Aorta (tissue), 5 donors: ENCODE measurements around the gene PRDM1. TPM values are rescaled to one million over a fixed set of nuclear protein-coding genes. Genes with fewer than 3 reads are reported as not detected.

Source experiments
- ATAC-seq: fragments of 200-7000 bp; cut with Tn5 transposase; one replicate; pipeline ENCODE4 v1.9.1; 2022; ENCODE audit warnings: moderate library complexity; ENCODE audit not compliant: low FRiP score
- DNase-seq, 2 donors: peaks; one replicate each; pipeline ENCODE4 v3.0.0-alpha.2; 2020
- H3K27ac ChIP-seq, 2 donors: one replicate each; pipeline ENCODE4 v1.5.1; 2013; ENCODE audit warnings: low read length in 2 of 2, mild to moderate bottlenecking in 2 of 2, moderate library complexity in 2 of 2, control low read depth in 1 of 2, inconsistent platforms in 1 of 2, low read depth in 1 of 2
- H3K27me3 ChIP-seq, 2 donors: one replicate each; pipeline ENCODE4 v1.6.1; 2013; ENCODE audit warnings: control low read depth in 1 of 2, low read length in 1 of 2, mild to moderate bottlenecking in 1 of 2, moderate library complexity in 1 of 2; ENCODE audit not compliant: insufficient read depth in 2 of 2, control insufficient read depth in 1 of 2
- H3K36me3 ChIP-seq, 2 donors: one replicate each; pipeline ENCODE4 v1.6.1; 2013; ENCODE audit warnings: control low read depth in 1 of 2, low read length in 1 of 2, mild to moderate bottlenecking in 1 of 2; ENCODE audit not compliant: insufficient read depth in 2 of 2, control insufficient read depth in 1 of 2
- H3K4me1 ChIP-seq, 2 donors: one replicate each; pipeline ENCODE4 v1.6.1; 2013; ENCODE audit warnings: low read length in 2 of 2, control low read depth in 1 of 2, mild to moderate bottlenecking in 1 of 2, moderate library complexity in 1 of 2; ENCODE audit not compliant: insufficient read depth in 2 of 2, control insufficient read depth in 1 of 2
- H3K4me3 ChIP-seq, 2 donors: one replicate each; pipeline ENCODE4 v1.5.1; 2013; ENCODE audit warnings: low read length in 2 of 2, control low read depth in 1 of 2, mild to moderate bottlenecking in 1 of 2
- H3K9me3 ChIP-seq: one replicate; pipeline ENCODE4 v1.6.1; 2013; ENCODE audit warnings: mild to moderate bottlenecking, low read length; ENCODE audit not compliant: control insufficient read depth
- WGBS, 2 donors: extraction: QIAGEN DNeasy Blood & Tissue Kit; methylation state at CpG; one replicate each; pipeline ENCODE4 v1.1.7; 2013; 5-methylcytosine and 5-hydroxymethylcytosine counted together
- intact Hi-C, 2 donors: fragments of 100-400 bp; cut with DNase I; formaldehyde crosslinking; loops; one replicate each; pipeline versions ENCODE4 v1.14.2 to v1.15.0; 2022
- polyA plus RNA-seq, 2 donors: library from polyadenylated mRNA; stranded (reverse); fragments of 200-250 nt; gene quantifications; one replicate each; pipeline ENCODE4 v1.2.3, GENCODE V29; 2013
- total RNA-seq, 2 donors: library from RNA; stranded (reverse); fragmentation: NEBNext Ultra II Directional; extraction: Animal tissue kit (Norgen Biotek cat#: 25700); gene quantifications; one replicate each; pipeline ENCODE4 v1.2.1, GENCODE V29; 2021
- donor health status: healthy with polysubstance abuse.
- donor health status: Bipolar disorder and iron deficiency.
- donor health status: DM: no; HTN: no; CAD: no.
- donor health status: DM: no; HTN: no; CAD: no.
- donor health status: DM: yes; HTN: yes; CAD: no.

PRDM1 gene
- total and polyA plus RNA-seq, 4 donors, result 0.23 to 10.5 (median 3.5) TPM

- no peak overlapping the region for H3K27ac ChIP-seq
- H3K9me3 ChIP-seq, result no peaks in the 10 kb centered on the region
- WGBS, 2 donors, result 91 to 94% methylated on average over 6 of the region's 6 CpGs
- ATAC-seq (no peak), DNase-seq (no peak)
- H3K4me3 ChIP-seq, result no peak overlapping the region
- no peaks in the 10 kb centered on the region for H3K4me1 ChIP-seq
- intact Hi-C loops, result no loop called here
- no peaks in the 10 kb centered on the region for H3K36me3 ChIP-seq
- H3K27me3 ChIP-seq, result no peaks in the 10 kb centered on the region
Observed at GRCh38 chr6:106133040-106133439, 46.9 kb downstream of the PRDM1 start.

GRCh38 chr6:106134087-106134770 is 48.1 kb downstream of the PRDM1 start:
- Histone ChIP-seq H3K27me3 (no peaks in the 10 kb centered on the region), H3K4me3 (no peak overlapping the region), H3K9me3 (no peaks in the 10 kb centered on the region), H3K4me1 (no peaks in the 10 kb centered on the region), H3K36me3 (no peaks in the 10 kb centered on the region), H3K27ac (no peak overlapping the region)
- DNase-seq, result no peak
- ATAC-seq, result no peak
- intact Hi-C loops, result no loop called here
- 83 to 87% methylated on average over 17 of the region's 17 CpGs for WGBS, 2 donors

- DNase-seq (no peak), ATAC-seq (no peak)
- Histone ChIP-seq H3K4me3 (no peak overlapping the region), H3K27me3 (peaks cover 0 to 2% of the 10 kb centered on the region in 2 donors), H3K36me3 (no peaks in the 10 kb centered on the region), H3K9me3 (no peaks in the 10 kb centered on the region), H3K4me1 (no peaks in the 10 kb centered on the region), H3K27ac (no peak overlapping the region)
- WGBS, 2 donors, result 51% methylated on average over 18 of the region's 18 CpGs
- intact Hi-C loops, result no loop called here
Observed at GRCh38 chr6:106134906-106135634, 48.9 kb downstream of the PRDM1 start.

GRCh38 chr6:106135911-106136571 is 49.9 kb downstream of the PRDM1 start:
- H3K9me3 ChIP-seq, result no peaks in the 10 kb centered on the region
- whole genome bisulfite sequencing, 2 donors, result 89 to 92% methylated on average over 15 to 16 of the region's 16 CpGs
- ATAC-seq (no peak), DNase-seq (no peak)
- no peak overlapping the region for H3K27ac ChIP-seq
- H3K4me3 ChIP-seq, result no peak overlapping the region
- intact Hi-C loops, result no loop called here
- no peaks in the 10 kb centered on the region for H3K36me3 ChIP-seq
- no peaks in the 10 kb centered on the region for H3K4me1 ChIP-seq
- peaks cover 0 to 2% of the 10 kb centered on the region in 2 donors for H3K27me3 ChIP-seq

- no peaks in the 10 kb centered on the region for H3K36me3 ChIP-seq
- intact Hi-C loops, result no loop called here
- H3K9me3 ChIP-seq, result no peaks in the 10 kb centered on the region
- H3K27ac ChIP-seq, result no peak overlapping the region
- WGBS, 2 donors, result 94 to 95% methylated on average over 5 of the region's 5 CpGs
- no peak overlapping the region for H3K4me3 ChIP-seq
- ATAC-seq, result no peak
- DNase-seq, result no peak
- H3K4me1 ChIP-seq, result no peaks in the 10 kb centered on the region
- H3K27me3 ChIP-seq, result peaks cover 0 to 2% of the 10 kb centered on the region in 2 donors
Observed at GRCh38 chr6:106136845-106137244, 50.7 kb downstream of the PRDM1 start.

GRCh38 chr6:106138151-106138550 is 52.0 kb downstream of the PRDM1 start:
- 64 to 70% methylated on average over 6 of the region's 6 CpGs for WGBS, 2 donors
- Histone ChIP-seq H3K36me3 (no peaks in the 10 kb centered on the region), H3K27ac (no peak overlapping the region), H3K9me3 (no peaks in the 10 kb centered on the region), H3K4me1 (no peaks in the 10 kb centered on the region), H3K4me3 (no peak overlapping the region), H3K27me3 (peaks cover 0 to 2% of the 10 kb centered on the region in 2 donors)
- DNase-seq (no peak), ATAC-seq (no peak)
- intact Hi-C loops, result no loop called here

GRCh38 chr6:106141441-106142237 is 55.5 kb downstream of the PRDM1 start:
- Histone ChIP-seq H3K9me3 (no peaks in the 10 kb centered on the region), H3K27ac (no peak overlapping the region), H3K27me3 (peaks cover 0 to 3% of the 10 kb centered on the region in 2 donors), H3K4me1 (no peaks in the 10 kb centered on the region), H3K36me3 (no peaks in the 10 kb centered on the region), H3K4me3 (no peak overlapping the region)
- ATAC-seq, result no peak
- intact Hi-C loops, result no loop called here
- WGBS, 2 donors, result 69 to 71% methylated on average over 9 of the region's 9 CpGs
- DNase-seq, result no peak

- intact Hi-C loops, result no loop called here
- Histone ChIP-seq H3K27ac (no peak overlapping the region), H3K9me3 (no peaks in the 10 kb centered on the region), H3K4me3 (no peak overlapping the region), H3K4me1 (no peaks in the 10 kb centered on the region), H3K36me3 (no peaks in the 10 kb centered on the region), H3K27me3 (peaks cover 0 to 3% of the 10 kb centered on the region in 2 donors)
- DNase-seq (no peak), ATAC-seq (no peak)
- WGBS, 2 donors, result 66 to 76% methylated on average over 2 of the region's 2 CpGs
Observed at GRCh38 chr6:106142876-106143431, 56.8 kb downstream of the PRDM1 start.
